ENCODE results near the gene CNTLN.
"Not testable (repeated sequence)": the region's sequence is repeated elsewhere in the genome, so short reads cannot be mapped to it uniquely, and the experiment has no call there.

Gene CNTLN

DNA sequence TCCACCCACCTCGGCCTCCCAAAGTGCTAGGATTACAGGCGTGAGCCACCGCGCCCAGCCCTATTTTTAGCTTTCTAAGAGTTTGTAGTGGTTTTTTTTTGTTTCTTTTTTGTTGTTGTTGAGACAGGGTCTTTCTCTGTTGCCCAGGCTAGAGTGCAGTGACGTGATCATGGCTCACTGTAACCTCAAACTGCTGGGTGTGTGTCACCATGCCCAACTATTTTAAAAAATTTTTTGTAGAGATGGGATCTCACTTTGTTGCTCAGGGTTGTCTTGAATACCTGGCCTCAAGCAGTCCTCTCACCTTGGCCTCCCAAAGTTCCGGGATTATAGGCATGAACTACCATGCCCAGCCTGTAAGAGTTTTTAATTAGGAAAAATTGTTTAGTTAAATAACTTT lies 298.7 kb downstream of the CNTLN start:
- DNase-seq = no peak

- DNase-seq = no peak
Measured at GRCh38 chr9:17436854-17437253, 302.0 kb downstream of the CNTLN start.

- no peak for DNase-seq
Measured at GRCh38 chr9:17437813-17438212, 303.0 kb downstream of the CNTLN start.

DNA sequence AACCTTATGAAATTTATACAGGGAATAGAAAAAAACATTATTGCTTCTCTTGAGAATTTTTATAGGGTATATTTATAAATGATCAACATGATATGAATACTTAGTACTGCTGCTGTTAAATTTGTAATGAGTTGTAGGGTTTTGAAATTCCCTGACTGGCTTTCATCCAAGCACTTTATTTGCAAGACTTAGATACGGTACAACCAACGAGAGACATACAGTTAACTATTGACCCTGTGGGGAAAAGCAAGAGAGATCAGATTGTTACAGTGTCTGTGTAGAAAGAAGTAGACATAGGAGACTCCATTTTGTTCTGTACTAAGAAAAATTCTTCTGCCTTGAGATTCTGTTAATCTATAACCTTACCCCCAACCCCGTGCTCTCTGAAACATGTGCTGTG lies 310.3 kb downstream of the CNTLN start:
- not testable (repeated sequence) for DNase-seq

- no peak for DNase-seq
Measured at GRCh38 chr9:17453751-17454150, 318.9 kb downstream of the CNTLN start.

GRCh38 chr9:17462869-17463464 lies 328.1 kb downstream of the CNTLN start:
- peak; percentile 59 for DNase-seq

DNA sequence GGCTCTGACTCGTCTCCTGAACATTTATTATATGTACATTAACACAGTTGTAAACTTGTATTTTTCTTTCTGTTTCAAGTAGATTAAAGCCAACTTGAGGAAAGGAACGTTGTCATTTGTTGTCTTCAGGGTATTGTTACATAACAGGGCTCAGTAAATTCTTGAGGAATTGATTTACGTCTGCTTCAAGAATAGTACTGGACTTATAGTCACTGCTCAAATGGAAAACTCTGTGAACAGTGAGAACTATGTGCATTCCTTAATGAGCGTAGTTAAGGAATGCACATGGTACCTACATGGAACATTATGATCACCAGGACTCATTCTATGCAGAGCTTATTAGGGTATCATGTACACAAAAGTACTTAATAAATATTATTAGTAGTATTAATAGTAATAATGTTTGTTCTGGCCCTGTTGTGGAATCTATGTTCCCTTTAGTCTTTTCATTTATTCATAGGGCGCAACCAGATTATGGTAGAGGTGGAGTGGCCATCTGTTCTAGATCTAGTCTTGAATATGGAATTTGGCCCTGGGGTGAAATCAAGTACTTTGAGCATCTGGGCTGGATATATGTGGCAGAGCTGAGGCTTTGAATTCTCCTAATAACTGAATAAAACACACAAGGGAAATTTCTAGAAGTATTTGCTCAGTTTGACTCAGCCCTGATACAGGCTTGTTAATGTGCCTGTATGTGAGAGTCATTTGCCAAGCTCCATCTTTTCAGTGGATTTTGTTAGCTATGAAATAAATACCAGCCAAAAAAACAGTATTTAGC lies 335.4 kb downstream of the CNTLN start:
- no peak for DNase-seq

DNA sequence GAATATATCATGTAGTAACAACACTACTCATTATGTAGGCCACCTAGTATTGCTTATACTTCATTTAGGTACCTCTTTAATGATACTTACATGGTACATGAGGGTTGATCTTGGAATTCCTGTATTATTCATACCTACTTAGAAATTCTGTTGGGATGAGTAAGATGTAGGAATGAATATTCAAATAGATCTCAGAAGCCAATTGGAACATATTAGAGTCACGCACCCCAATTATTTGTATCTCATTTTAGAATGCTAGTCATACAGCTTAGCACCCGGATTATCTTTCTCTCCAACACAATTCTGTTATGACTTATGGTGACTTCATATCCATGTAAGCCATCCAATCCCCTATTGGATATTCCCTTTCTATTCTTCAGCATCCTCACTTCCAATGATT lies 337.3 kb downstream of the CNTLN start:
- DNase-seq = no peak

DNA sequence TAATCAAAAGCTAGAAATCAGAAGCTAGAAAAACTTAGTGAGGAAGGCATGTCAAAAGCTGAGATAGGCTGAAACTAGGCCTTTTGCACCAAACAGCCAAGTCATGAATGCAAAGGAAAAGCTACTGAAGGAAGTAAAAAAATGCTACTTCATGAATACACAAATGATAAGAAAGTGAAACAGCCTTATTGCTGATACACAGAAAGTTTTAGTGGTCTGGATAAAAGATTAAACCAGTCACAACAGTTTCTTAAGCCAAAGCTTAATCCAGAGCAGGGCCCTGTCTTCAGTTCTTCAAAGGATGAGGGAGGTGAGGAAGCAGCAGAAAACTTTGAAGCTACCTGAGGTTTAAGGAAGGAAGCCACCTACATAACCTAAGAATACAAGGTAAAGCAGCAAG lies 341.6 kb downstream of the CNTLN start:
- DNase-seq = no peak

DNA sequence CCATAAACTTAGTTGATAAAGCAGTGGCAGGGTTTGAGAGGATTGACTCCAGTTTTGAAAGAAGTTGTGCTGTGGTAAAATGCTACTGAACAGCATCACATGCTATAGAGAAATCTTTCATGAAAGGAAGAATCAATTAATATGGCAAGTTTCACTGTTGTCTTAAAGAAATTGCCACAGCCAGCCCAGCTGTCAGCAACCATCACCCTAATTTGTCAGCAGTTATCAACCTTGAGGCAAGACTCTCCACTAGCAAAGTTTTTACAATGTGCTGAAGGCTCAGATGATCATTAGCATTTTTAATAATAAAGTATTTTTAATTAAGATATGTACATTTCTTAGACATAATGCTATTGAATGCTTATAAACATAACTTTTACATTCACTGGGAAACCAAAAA lies 343.0 kb downstream of the CNTLN start:
- DNase-seq = no peak

GRCh38 chr9:17480966-17481365 lies 346.1 kb downstream of the CNTLN start:
- no peak for DNase-seq

GRCh38 chr9:17481565-17481964 lies 346.7 kb downstream of the CNTLN start:
- no peak for DNase-seq

GRCh38 chr9:17484906-17485305 lies 350.1 kb downstream of the CNTLN start:
- DNase-seq = no peak

- no peak for DNase-seq
Measured at GRCh38 chr9:17486396-17486795, 351.6 kb downstream of the CNTLN start.

GRCh38 chr9:17487467-17487866 lies 352.6 kb downstream of the CNTLN start:
- DNase-seq = no peak

- DNase-seq = no peak
Measured at GRCh38 chr9:17488662-17489061, 353.8 kb downstream of the CNTLN start.

- DNase-seq = no peak
Measured at GRCh38 chr9:17490110-17490509, 355.3 kb downstream of the CNTLN start.

GRCh38 chr9:17491780-17492179 lies 356.9 kb downstream of the CNTLN start:
- no peak for DNase-seq

- no peak for DNase-seq
Measured at GRCh38 chr9:17503196-17503595, 368.4 kb downstream of the CNTLN start.

- no peak for DNase-seq
Measured at GRCh38 chr9:17509151-17509550, 374.3 kb downstream of the CNTLN start.

- DNase-seq = no peak
Measured at GRCh38 chr9:17509701-17510100, 374.9 kb downstream of the CNTLN start.

DNA sequence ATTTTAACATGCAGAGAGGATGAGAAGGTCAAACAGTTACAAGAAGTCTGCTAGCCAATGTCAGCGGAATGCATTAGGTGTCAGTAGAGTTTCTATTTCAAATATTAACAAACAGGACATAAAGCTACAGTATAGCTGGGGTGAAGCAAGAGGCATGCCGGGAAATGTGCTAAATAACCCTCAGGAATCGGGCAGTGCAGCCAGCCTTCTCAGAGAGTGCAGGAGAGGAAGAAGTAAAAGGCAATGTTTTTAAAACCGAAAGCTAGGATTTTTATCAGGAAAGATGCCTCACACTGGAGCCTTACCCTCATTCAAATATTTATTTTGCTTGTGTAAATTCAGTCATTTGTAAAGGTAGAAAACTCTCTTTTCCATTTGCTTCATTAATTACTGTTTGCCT lies 384.9 kb downstream of the CNTLN start:
- no peak for DNase-seq

- DNase-seq = no peak
Measured at GRCh38 chr9:17520268-17521064, 385.6 kb downstream of the CNTLN start.

Measured in RPMI8226 (cell line).